ENCODE results near the gene EXOC4.

Gene EXOC4

DNA sequence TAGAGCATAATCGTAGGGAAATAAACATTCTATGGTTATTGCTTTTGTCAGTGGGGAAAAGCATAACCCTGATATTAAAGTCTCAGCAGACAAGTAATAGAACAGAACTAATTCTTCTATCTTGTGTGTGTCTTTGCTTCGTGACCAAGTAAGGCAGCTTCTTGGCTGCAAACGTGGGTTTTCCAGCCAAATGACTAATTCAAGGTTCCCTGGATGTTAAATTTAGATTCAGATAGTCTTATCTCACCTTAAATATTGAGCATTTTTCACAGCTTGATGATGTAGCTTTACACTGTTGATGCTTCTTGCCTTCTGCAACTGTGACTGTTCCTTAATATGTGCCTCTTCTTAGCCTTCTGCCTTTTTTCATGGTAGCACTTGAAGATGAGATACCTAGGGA, 113.0 kb downstream of the EXOC4 start:
- no peak for DNase-seq

DNA sequence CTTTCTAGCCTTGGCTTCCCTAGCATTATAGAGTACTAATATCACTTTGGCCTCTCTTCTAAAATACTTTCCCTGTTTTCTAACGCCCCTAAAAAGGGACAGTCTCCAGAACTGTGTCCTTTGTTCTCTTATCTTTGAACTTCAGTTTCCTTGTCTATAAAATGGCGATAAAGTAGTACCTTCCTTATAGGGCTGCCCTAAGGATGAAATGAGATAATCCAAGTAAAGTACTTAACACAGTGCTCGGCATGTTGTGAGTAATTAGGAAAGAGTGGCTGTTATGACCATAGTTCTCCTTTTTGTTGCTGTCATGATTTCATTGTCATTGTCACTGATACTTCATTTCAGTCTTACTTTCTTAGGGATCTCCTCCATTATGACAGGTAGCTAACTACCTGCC, 114.7 kb downstream of the EXOC4 start:
- DNase-seq = no peak

DNA sequence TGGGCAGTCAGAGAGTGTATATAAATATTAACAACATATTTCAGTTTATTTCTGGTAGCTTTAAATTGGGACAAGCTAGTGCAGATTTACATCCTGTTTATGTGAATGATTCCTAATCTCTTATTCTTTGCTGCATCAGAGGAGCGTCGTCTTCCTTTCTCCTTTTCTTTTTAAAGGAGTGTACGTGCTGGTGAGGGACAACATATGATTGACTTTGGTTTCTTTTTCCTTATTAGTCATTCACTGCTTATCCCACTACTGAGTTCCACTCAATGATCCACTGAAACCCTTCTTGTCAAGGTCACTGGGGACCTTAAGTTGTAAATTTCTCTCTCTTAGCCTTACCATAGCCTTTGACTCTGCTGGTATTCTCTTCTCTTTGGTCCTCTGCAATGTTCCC, 116.3 kb downstream of the EXOC4 start:
- no peak for DNase-seq

DNA sequence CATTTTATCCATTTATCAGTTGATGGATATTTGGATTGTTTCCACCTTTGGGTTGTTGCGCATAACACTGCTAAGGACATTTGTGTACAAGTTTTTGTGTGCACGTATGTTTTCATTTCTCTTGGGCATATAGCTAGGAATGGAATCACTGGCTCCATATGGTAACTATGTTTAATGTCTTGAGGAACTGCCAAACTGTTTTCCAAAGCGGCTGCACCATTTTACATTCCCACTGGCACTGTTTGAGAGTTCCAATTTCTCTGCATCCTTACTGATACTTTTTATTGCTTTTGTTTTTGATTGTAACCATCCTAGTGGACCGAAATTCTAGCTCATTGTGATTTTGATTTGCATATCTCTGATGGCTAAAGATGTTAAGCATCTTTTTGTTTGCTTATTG, 118.7 kb downstream of the EXOC4 start:
- no peak for DNase-seq

DNA sequence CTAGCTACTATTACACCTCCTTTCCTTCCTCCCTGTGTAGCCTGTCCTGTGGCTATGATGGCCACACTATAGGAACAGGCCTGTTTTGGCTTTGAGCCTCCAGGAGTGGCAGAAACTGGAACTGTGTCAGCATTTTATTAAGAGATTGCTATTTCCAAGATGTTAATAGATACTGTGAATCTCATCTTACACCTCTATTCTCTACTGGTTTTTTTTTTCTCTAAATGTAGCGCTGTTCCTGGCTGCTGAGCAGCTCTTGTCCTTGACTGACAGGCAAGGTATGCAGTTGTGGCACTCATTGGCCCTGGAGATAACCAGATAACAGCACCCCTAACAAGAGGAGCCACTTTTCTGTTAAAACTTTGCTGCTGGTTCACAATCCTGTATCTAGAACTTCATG, 119.5 kb downstream of the EXOC4 start:
- DNase-seq = no peak

DNA sequence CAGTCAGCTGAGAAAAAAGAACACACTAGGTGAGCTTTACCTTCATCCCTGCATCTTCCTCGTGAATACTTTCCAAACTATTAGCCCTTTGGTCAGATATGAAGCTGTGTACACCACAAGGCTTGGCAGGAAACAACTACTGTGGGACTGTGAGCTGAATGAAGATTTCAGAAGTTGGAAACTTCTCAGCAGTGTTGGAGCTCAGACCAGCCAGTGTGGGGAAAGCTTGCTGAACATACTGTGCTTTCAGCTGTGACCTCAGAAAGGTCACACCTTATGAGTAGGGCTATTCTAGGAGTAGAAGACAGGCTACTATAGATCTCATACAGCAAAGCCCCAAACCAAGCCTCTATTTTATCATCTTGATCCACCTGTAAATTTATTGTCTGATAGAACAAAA, 123.6 kb downstream of the EXOC4 start:
- DNase-seq = no peak

DNA sequence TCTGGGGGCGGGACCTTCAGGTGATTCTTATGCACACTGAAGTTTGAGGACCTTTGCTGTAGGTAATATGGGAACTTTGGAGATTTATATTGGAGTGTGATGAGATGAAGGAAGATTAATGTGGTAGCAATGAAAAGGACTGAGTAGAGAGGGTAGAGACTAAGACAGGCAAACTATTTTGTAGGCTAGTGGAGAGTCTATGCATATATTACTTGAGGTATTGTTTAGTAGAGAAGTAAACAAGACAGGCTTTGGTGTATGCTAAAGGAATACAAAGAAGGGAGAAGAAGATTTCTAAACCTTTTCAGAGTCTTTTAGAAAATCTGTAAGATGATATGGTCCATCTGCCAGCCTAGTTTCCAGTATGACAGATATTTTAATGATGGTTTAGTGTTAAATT, 129.1 kb downstream of the EXOC4 start:
- DNase-seq = no peak

DNA sequence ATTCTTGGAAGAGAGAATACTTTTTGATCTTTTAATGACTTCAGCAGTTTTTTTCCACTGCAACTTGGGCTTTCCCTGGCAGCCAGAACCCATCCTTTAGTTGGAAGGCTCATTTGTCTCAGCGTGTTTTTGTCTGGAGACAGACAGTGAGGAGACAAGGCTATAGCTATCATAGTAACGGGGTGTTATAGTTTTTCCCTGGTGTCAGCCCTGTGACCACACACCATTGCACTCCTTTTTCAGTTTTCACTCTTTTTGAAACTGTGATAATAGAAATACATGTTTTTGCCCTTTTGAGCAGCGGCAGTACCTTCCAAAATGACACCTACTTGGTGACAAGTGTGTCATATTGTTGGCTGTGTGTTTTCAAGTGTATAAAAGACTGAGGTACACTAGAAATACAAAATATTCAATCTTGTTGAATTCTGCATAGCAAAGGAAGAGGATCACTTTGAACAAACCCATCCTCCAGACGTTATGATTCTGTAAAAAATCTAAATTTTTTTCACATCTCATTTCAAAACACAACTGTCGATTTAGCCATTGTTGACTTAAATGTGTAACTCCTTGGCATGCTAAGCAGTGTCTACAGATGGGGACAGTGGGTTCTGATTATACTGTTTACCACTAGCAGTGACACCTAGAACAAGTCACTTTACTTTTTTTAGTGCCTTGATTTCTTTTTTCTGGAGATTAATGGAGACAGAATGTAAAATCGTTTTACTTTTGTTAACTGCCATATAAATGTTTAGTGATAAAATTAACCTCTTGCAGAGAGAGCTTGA, 130.1 kb downstream of the EXOC4 start:
- no peak for DNase-seq

DNA sequence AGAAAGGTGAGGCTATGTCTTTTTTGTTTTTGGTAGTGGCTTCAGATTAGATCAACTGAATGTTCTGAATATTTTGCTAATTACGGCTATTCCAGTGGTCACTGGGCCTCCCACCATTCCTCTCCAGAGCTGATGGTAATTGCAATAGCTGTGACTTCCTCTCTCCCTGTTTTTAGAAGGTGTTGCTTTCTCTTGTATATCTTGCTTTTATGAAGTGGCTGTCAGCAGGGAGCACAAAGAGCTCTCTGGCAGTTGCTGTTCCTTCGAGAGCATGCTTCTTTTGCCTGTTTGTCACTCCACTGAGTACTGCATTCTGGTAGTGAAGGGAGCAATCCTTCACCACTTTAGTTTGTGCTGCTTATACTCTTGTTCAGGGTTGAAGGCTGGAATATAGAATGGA, 133.3 kb downstream of the EXOC4 start:
- no peak for DNase-seq

DNA sequence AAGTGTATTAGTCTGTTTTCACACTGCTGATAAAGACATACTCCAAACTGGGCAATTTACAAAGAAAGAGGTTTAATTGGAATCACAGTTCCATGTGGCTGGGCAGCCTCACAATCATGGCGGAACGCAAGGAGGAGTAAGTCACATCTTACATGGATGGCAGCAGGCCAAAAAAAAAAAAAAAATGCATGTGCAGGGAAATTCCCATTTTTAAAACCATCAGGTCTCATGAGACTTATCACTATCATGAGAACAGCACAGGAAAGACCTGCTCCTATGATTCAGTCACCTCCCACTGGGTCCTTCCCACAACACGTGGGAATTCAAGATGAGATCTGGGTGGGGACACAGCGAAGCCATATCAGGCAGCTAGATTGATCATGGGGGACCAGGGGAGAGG, 136.8 kb downstream of the EXOC4 start:
- no peak for DNase-seq

DNA sequence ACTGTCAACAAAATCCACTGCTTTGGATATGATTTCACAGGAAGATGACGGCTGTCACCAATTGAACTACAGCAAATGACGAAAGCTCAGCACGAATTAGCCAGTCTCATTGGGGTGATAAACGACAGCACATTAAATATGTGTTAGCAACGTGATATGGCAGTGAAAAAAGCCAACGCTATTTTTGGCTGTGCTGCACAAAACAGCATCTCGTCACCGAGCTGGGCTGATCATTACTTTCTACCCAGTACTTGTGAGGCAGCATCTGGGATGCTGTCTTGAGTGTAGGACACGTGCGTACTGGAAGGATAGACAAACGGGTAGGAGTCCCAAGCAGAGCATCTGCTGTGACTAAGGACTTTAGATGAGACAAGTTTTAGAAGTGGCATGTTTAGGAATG, 138.3 kb downstream of the EXOC4 start:
- no peak for DNase-seq

DNA sequence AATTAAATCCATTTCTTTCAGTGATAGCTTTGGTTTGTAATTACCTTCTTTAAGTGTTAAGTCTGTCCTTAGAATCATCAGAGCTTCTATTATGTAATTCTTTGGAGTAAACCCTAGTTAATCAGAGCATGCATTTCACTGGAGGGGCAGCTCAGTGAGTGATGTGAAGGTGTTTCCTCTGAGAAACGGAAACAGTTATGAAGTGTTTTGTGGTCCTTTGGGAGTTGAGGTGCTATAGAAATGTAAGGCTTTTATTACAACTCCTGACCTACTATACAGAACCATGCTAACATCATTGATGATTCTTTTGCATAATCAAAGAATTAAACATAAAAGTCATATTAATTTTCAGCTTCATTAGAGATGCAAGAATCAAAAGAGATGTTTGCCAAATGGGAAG, 141.5 kb downstream of the EXOC4 start:
- no peak for DNase-seq

DNA sequence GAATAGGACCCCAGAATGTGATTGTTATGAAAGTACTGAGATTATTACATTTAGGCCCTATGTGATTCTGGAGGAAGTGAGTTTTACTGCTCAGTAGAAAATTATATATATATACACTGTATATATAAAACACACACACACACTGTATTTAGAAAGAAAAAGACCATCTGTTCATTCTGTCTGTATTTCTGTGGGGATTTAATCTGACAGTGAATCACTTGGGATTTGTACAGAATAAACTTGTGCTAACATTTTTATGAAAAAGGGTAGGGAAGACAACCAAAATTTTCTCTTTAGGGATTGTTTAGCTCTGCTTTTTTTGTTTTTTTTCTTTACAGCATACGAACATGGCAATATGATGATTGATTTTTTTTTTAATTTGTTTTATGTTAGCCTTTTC, 142.7 kb downstream of the EXOC4 start:
- DNase-seq = no peak

DNA sequence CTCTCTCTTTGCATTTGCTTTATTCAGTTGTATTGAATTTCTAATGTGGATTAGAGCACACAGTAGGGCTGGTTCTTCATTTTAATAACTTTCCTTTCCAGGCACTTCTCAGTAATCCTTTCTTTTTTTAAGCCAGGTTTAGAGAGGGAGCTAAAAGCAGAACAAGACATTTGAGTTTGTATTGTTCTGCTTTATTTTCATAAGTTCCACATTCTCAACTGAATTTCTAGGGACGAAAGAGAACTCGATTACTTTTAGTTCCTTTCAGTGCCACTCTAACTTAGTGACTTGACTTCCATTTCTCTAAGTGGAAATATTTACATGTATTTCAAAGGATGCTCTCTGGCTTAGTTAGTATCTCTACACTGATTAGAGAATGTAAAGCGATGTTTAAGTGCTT, 145.6 kb downstream of the EXOC4 start:
- no peak for DNase-seq

DNA sequence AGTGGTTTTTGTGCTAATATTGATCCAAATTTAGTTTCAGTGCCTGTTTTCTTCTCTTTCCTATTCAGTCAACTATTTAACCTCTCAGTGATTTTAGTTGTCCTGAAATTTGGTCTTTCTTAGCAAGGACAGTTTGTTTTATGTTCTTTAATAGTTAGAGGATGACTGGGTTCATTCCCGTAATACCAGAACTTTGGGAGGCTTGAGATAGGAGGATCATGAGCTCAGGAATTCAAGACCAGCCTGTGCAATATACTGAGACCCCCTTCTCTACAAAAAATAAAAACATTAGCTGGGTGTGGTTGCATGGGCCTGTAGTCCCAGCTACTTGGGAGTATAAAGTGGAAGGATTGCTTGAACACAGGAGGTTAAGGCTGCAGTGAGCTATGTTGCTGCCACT, 148.3 kb downstream of the EXOC4 start:
- DNase-seq = no peak

DNA sequence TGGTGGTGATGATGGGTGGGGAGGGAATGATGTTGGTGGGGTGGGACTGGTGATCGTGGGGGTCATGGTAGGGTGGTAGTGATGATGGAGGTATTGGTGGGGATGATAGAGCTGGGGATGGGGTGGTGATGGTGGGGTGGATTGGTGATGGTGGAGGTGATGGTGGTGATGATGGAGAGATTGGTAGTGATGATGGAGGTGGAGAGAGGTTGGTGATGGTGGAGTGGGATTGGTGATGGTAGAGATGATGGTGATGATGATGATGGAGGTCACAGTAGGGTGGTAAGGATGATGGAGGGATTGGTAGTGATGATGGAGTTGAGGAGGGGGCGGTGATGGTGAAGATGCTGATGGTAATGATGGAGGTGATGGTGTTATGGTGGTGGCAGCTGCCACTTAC, 155.3 kb downstream of the EXOC4 start:
- no peak for DNase-seq

DNA sequence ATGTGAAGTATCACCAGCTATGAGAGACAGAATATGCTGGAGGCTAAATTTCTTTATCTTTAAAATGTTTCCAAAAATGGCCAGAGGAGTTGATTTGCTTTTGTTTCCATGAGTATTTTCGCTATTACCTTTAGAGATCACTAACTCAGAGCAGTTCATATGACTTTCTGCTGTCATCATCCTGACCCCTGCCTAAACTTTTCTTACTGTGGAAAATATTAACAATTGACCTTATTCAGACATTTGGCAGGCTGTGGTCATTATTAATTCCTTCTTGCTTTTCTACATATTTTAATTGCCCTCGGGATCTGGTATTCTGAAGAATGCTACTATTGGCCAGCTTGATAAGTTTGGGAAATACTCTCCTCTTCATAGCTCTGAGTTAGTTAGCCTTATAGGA, 156.5 kb downstream of the EXOC4 start:
- no peak for DNase-seq

DNA sequence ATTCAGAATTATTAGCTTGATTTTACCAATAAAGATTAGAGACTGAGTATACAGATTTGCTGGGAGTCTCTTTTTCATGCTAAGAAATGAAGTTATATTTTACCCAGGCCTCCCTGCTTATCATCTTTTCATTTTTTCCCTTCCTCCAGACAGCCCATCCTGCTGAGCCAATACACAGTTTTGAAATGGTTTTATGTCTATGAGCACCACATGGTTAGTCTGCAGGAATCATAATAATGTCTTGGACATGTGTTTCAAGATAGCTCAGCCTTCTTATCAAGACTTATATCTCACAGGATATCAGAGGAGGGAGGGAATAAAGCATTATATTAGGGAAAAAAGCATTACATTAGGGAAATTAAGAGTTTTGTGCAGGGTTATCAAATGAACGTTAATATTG, 157.1 kb downstream of the EXOC4 start:
- DNase-seq = no peak

DNA sequence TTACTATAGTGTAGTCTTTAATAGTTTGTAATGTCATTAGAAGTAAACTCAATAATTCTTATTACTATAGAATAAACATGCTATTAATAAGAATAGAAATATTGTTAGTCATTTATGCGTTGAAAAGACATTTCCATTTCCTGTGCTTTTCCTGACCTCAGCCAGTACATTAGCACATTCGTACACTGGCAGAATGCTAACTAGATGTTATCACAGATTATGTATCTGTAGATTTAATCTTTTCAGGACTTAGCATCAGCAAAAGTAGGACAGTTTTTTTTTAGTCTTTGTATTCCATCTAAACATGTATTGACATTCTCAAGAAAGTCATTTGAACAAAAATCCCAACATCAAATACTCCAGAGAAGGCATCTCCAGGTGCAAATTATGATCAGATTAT, 158.5 kb downstream of the EXOC4 start:
- no peak for DNase-seq

DNA sequence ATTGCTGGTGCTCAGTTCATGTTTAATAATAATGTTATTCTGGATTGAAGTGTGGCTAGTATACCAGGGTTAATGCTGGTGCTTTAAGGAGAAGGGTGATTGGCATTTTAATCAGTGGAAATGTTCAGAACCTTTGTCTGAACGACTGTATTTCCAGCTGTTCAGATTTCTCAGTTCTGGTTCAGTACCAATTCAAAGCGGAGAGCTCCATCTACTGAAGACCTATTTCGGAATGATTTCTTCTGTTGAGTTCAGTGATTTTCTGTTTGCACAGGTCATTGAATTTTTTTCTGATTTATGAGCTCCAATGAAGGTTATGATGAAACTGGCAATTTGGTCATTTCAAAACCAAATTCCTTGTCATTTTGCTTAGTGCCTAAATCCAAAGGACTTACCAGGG, 160.1 kb downstream of the EXOC4 start:
- DNase-seq = no peak

DNA sequence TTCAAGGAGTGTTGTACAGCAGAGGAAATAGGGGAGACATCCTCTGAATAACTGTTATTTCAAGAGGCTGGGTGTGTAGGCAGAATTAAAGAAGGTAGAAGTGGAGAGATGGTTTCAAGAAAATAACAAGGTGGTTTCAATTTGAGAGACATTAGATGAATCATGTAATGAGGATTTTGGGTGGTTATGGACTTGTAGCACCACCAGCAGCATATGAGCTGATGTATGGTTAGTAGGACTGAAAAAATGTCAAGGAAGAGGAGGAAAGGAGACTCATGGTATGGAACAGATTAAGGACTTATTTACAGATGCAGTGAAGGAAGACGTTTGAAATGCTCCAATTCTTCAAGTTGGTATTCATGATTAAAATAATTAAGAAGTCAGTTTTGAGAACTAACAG, 166.2 kb downstream of the EXOC4 start:
- DNase-seq = no peak

DNA sequence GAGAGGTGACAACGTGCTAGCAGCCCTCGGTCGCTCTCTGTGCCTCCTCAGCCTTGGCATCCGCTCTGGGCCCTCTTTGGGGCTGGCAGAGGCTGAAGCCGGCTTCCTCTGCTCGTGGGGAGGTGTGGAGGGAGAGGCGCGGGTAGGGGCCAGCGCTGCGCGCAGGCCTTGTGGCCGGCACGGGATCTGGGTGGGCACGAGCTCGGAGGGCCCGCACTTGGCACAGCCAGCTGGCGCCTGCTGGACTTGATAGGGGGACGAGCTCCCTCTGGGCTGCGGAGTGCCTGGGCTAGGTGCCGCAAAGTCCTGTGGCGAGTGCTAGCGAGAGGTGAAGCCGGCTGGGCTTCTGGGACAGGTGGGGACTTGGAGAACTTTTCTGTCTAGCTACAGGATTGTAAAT, 170.7 kb downstream of the EXOC4 start:
- DNase-seq = no peak

DNA sequence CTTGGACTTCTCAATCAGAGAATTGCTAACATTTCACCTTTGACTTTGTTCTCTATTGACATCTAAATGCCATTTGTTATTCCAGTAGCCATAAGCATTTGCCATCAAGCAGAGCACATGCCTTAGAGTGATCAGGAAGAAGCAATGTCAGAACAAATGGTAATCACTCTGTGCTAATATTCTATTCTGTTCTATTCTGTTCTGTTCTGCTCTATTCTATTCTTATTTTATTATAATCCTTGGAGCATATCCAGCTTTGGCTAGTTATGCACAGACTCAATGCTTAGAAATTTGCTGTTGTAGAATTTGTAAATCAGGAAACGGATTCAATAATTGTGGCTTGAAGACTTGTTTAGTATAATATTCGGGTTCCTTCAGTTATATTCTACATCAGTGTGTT, 175.4 kb downstream of the EXOC4 start:
- no peak for DNase-seq

DNA sequence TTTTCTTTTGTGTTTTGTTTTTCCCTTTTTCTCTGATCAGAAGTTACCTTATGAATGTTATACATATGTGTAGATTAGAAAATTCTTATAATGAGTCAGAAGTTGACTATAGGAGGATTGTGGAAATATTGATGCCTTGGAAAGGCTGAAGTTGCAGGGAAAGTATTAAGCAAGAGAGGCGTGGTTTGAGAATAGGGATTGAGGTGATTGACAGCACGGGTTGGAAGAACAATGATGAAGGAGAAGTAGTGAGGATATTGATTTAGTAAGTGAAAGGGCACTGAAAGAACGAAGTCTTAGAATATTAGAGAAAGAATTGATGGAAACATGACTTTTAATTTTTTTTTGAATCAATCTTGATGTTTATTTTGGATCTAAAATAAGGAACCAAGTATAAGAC, 176.0 kb downstream of the EXOC4 start:
- no peak for DNase-seq

DNA sequence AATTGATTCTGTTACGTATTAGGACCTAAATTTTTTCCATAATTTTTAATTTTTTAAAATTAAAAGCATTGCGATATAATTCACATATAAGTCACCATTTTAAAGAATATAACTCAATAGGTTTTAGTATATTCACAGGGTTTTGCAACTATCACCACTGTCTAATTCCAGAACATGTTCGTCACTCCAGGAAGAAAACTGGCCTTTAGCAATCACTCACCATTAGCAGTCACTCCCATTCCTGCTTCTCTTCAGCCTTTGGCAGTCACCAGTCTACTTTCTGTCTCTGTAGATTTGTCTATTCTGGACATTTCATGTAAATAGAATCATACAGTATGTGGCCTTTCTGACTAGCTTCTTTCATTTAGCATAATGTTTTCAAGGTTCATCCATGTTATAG, 176.5 kb downstream of the EXOC4 start:
- no peak for DNase-seq

All from SHP77 (cell line).